Nucleus accumbens (tissue), 56 donors: Measurements from ENCODE around the gene AQP12B.
"Not testable (repeated sequence)": the region's sequence is repeated elsewhere in the genome, so short reads cannot be mapped to it uniquely, and the experiment has no call there.

Experiments used
- DNase-seq, 56 donors: peaks; one replicate each; lab custom pipeline; 2025; lab: John Stamatoyannopoulos, UW

The AQP12B gene

DNA sequence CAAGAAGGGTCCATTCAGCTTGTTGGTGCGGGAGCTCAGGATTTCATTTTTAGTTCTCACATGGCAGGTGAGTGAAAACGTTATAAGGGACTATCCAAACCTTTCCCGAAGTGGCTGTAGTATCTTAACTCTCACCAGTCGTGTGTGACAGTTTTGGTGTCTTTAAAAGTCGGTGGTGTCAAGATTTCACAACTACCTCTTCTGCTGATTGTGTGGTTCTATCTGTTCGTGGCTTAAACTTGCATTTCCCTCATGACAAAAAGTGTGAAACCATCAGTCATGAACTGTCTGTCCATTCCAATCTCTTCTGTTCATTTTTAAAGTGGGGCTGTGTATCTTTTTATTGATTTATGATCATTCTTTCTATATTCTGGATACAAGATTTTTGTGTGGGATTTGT is 3.8 kb upstream of the AQP12B start:
- no peak for DNase-seq

GRCh38 chr2:240685771-240686371 is 3.2 kb upstream of the AQP12B start:
- DNase-seq, result no peak

DNA sequence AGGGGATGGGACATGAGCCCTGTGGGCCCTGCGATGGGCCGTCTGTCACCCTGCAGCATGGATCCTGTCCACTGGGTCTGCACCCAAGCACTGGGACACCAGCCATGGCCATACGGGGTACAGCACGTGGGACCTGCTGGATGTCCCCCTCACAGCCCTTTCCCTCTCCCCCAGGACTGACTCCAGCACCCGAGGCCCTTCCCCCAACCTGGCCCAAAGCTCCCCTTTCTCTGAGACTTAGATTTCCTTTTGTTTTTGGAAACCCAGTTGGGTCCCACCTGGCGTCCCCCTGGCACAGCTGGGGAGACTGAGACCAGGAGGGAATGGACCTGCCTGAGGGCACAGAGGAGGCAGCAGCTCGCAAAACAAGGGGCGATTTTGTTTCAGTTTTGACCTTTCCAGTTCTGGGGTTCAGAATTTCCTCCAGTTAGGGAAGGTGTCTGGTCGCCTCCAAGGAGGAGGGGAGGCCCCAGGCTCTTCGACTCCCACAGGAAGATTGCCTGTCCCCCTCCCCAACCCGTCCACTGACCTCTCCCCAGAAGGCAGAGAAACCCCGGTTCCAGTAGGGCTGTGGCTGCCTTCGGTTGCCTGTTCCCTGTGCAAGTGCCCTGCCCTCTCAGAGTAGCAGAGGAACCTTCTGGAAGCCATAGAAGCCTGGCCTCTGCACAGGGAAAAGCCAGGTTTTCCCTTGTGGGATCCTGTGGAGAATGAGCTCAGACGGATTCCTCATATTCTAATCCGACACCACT is 1.5 kb upstream of the AQP12B start:
- DNase-seq, result not testable (repeated sequence)

GRCh38 chr2:240683329-240683979 is 769 bp upstream of the AQP12B start:
- DNase-seq, result not testable (repeated sequence)

- DNase-seq, result not testable (repeated sequence)
Measured at GRCh38 chr2:240680185-240680584, 2.5 kb downstream of the AQP12B start.

DNA sequence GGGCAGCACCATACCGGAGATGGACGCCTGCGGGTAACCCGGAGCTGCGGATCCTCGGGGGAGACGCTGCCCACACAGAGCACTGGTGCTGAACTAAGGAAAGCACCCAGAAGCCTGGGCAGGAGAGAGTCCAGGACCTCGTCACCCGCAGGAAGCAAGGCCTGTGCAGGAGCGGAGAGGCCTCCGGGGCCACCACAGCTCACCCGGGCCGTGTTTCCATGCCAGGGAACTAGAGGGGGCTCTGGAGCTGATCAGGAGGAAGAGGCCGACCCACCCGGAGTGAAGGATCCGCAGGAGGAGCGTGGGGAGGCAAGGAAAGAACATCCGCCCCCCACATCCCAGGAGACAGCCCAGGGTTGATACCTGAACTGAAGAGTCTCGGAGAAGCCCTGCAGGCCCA is 3.8 kb downstream of the AQP12B start:
- not testable (repeated sequence) for DNase-seq

- DNase-seq, result not testable (repeated sequence)
Measured at GRCh38 chr2:240678043-240678442, 4.6 kb downstream of the AQP12B start.

GRCh38 chr2:240675345-240675744 is 7.3 kb downstream of the AQP12B start:
- DNase-seq, result not testable (repeated sequence)

- DNase-seq, result not testable (repeated sequence)
Measured at GRCh38 chr2:240674461-240675184, 8.1 kb downstream of the AQP12B start.

GRCh38 chr2:240672701-240673190 is 9.9 kb downstream of the AQP12B start:
- DNase-seq, result peak in 1 of 56 donors; percentile 13

DNA sequence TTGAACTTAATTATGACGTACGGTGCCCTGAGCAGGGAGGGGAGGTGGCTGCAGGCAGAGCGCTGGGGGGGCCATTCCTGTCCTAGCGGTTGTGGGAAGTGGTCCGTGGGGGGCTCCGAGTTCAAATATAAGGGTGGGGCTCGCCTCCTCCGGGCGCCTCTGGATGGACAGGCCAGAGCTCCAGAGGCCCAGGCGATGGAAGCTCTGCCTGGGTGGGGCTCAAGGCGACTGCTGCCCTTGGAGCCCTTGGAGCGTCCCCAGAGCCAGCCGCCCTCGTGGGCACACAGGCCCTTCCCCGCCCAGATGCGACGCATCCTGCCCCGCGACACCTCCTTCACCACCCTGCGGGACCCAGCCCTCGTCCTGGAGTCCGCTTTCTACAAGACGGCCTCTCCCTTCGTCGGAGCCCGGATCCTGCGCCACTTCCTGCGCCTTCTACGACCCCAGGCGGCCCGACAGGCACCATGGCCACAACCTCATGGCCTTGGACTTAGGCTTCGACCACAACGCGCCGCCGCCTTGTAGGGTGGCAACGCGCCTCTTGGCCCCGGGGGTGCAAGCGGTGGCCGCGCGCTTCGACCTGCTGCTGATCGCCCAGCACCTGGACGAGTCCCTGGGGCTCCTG is 10.5 kb downstream of the AQP12B start:
- DNase-seq, result no peak

- DNase-seq, result no peak
Measured at GRCh38 chr2:240670950-240671349, 11.7 kb downstream of the AQP12B start.

DNA sequence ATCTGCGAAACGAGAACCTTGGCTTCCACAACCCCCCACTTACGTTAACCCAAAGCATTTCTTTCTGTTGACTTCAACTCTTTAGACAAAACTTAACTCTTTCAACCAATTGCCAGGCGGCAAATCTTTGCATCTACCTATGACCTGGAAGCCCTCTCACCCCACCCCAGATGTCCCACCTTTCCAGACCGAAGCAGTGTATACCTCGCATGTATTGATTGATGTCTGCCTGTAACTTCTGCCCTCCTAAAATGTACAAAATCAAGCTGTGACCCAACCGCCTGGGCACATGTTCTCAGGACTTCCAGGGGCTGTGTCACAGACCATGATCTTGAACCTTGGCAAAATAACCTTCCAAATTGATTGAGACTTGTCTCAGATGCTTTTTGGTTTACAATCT is 12.3 kb downstream of the AQP12B start:
- no peak for DNase-seq

- no peak for DNase-seq
Measured at GRCh38 chr2:240664622-240665021, 18.1 kb downstream of the AQP12B start.

DNA sequence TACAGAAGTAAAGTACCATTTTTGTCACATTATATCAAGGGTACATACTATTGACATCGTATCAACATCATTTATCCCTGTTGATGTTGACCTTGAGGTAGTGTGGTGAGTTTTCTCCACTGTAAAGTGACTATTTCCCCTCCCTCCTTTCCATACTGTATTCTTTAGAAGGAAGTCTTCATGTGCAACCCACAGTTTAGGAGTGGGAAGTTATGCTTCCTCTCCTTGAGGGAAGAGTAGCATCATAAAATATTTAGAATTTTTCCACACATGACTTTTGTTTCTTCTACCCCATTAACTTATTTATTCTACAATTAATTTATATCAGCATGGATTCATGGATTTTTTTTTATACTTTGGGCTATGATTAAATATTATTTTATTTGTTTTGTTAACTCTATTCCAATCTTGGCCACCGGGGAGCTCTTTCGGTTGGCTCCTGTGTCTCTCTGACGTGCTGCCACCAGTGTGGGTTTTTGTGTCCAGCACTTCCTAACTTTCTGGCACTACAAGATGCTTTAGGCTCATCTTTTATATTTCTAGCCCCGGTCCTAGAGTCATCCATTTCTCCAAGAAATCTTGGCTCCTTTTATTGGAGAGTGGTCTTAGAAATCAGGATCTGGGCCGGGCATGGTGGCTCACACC is 19.0 kb downstream of the AQP12B start:
- DNase-seq, result no peak

DNA sequence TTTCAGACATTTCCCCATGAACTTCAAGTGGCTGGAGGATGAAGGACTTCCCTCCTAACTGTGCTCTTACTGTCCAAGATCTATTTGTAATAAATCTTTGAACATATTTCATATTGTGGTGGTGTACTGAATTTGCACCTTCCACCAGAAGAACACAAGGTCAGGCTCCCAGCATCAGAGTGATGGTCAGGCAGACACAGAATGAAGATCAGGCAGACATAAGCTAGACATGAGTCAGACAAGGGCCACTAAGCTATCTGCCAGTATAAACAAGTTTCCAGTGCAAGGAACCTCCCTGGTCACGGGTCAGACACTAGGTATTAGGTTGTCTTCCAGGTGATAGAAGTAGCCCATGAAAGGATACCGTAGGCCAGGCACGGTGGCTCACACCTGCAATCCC is 20.0 kb downstream of the AQP12B start:
- no peak for DNase-seq

DNA sequence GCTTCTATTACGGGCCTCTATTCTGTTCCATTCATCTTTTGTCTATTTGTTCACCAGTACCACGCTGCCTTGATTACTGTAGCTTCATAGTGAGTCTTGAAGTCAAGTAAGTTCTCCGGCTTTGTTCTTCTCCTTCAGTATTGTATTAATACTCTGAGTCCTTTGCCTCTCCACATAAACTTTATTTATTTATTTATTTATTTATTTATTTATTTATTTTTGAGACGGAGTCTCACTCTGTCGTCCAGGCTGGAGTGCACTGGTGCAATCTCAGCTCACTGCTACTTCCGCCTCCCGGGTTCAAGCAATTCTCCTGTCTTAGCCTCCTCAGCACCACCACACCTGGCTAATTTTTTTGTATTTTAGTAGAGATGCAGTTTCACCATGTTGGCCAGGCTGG is 22.8 kb downstream of the AQP12B start:
- DNase-seq, result not testable (repeated sequence)

DNA sequence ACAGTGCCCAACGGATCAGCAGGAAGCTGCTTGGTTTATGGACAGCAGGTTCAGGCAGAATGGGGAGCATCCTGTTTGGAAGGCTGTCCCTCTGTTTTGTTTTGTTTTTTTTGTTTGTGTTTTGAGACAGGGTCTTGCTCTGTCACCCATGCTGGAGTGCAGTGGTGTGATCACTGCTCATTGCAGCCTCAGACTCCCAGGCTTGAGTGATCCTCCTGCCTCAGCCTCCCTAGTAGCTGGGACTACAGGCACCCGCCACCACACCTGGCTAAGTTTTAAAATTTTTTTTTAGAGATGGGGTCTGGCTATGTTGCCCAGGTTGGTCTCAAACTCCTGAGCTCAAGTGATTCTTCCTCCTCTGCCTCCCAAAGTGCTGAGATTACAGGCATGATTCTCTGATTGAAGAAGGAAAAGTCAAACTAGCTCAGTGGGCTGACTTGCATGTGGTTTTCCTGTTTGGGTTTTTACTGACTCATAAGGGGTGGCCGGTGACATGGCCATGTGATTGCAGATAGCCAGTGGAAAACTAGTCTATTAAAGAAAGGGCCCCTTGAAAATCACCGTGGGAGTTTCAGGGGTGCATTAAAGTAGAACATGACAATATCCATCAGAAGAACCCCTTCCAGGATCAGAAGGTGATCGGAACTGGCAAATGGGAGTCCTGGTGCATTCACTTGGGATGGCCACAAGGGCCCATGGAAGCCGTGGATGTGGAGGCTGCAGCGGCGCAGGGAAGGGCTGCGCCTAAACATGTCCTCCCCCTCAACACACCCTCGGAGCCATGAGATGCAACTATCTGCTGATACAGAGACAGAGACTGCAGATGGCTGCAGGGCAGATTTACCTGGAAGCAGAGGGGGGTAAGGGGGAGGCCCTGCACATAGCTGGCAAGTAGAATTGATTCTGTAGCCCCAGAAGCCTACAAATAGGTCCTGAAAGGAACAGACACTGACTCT is 26.5 kb downstream of the AQP12B start:
- no peak for DNase-seq

DNA sequence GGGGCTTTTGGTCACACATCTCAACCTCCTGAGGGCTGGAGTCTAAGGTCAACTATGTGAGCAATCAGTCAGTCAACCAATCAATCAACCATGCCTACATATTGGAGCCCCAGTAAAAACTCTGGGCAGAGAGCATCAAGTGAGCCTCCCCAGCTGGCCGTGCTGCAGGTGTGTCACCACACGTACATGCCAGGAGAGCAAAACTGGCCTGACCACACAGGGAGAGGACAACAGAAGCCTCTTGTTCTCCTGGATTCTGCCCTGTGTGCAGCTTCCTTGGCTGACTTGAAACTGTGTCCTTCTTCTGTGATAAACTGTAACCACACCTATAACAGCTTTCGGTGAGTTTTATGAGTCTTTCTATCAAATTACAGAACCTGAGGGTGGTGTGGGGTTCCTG is 31.5 kb downstream of the AQP12B start:
- no peak for DNase-seq
